Measurements from ENCODE around the gene CLMN.

DNA sequence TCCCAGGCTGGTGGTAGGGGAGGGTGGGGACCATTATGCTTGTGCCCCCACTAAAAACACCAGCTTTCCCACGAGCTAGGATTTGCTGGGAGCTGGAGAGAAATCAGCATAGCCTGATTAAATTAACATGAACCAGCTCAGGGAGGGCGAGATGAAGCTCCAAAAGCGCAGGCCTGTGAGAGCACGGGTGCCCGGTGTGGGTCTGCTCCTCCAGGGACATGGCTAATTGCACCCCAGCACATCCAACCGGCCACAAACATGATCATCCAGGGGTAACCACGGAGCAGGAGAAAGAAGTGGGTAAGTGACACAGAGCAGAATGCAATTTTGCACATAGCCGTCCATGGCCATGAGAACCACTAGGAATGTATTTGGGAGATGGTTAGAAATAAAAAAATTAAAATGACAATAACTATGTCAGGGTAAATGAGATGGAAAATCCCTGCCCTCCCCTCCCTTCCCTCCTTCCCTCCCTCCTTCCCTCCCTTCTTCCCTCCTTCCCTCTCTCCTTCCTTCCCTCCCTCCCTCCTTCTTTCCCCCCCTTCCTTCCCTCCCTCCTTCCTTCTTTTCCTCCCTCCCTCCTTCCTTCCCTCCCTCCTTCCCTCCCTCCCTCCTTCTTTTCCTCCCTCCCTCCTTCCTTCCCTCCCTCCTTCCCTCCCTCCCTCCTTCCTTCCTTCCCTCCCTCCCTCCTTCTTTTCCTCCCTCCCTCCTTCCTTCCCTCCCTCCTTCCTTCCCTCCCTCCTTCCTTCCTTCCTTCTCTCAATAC lies 26.9 kb downstream of the CLMN start:
- TF ChIP-seq POLR2AphosphoS5 (IDR thresholded peaks at IDR 0.05; ENCODE audit: insufficient read depth, low read depth, low read length) (no peak), POLR2A (IDR thresholded peaks at IDR 0.05; ENCODE audit: low read depth, low read length) (no peak), JUN (IDR thresholded peaks at IDR 0.05; ENCODE audit: borderline replicate concordance, insufficient read depth, insufficient read length, low read depth) (no peak)
- TF ChIP-seq, protein P1, sequence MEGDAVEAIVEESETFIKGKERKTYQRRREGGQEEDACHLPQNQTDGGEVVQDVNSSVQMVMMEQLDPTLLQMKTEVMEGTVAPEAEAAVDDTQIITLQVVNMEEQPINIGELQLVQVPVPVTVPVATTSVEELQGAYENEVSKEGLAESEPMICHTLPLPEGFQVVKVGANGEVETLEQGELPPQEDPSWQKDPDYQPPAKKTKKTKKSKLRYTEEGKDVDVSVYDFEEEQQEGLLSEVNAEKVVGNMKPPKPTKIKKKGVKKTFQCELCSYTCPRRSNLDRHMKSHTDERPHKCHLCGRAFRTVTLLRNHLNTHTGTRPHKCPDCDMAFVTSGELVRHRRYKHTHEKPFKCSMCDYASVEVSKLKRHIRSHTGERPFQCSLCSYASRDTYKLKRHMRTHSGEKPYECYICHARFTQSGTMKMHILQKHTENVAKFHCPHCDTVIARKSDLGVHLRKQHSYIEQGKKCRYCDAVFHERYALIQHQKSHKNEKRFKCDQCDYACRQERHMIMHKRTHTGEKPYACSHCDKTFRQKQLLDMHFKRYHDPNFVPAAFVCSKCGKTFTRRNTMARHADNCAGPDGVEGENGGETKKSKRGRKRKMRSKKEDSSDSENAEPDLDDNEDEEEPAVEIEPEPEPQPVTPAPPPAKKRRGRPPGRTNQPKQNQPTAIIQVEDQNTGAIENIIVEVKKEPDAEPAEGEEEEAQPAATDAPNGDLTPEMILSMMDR (IDR thresholded peaks at IDR 0.05; ENCODE audit: extremely low read depth in 1 of 2, insufficient read depth in 1 of 2, low read depth in 1 of 2, low read length in 2 of 2), result no peak
